ENCODE measurements around the gene CYP4A22. TPM values are rescaled to one million over a fixed set of nuclear protein-coding genes. Genes with fewer than 3 reads are reported as not detected.

CYP4A22 gene
- total and polyA plus RNA-seq, 9 donors, result 0.07 to 0.20 (median 0.14) TPM; not detected in 6

- H3K27ac ChIP-seq (ENCODE audit: low read length), result no peak overlapping the region
- H3K9me3 ChIP-seq (replicated peaks; ENCODE audit: control insufficient read depth, low read depth, low read length), result no peaks in the 10 kb centered on the region
- DNase-seq, result no peak
- 76% methylated on average over 13 of the region's 14 CpGs for WGBS (ENCODE audit: insufficient coverage)
- no peak overlapping the region for H3K4me3 ChIP-seq (ENCODE audit: low read length)
- no peaks in the 10 kb centered on the region for H3K36me3 ChIP-seq (ENCODE audit: control insufficient read depth, insufficient read depth, low read length)
- peaks cover 16% of the 10 kb centered on the region for H3K27me3 ChIP-seq (ENCODE audit: control insufficient read depth, insufficient read depth, low read length)
- H3K4me1 ChIP-seq (ENCODE audit: control insufficient read depth, insufficient read depth, low read length), result peaks cover 13% of the 10 kb centered on the region
These were observed 47.8 kb downstream of the CYP4A22 start for GRCh38 chr1:47184822-47185677.

GRCh38 chr1:47186267-47187185, 49.3 kb downstream of the CYP4A22 start:
- no peak for DNase-seq
- Histone ChIP-seq H3K9me3 (replicated peaks; ENCODE audit: control insufficient read depth, low read depth, low read length) (no peaks in the 10 kb centered on the region), H3K4me1 (ENCODE audit: control insufficient read depth, insufficient read depth, low read length) (peaks cover 20% of the 10 kb centered on the region), H3K27me3 (ENCODE audit: control insufficient read depth, insufficient read depth, low read length) (peaks cover 7% of the 10 kb centered on the region), H3K36me3 (ENCODE audit: control insufficient read depth, insufficient read depth, low read length) (no peaks in the 10 kb centered on the region), H3K27ac (ENCODE audit: low read length) (no peak overlapping the region), H3K4me3 (ENCODE audit: low read length) (no peak overlapping the region)
- WGBS (ENCODE audit: insufficient coverage), result 89% methylated on average over 11 of the region's 13 CpGs

- 71% methylated on average over 9 of the region's 12 CpGs for WGBS (ENCODE audit: insufficient coverage)
These were observed 50.1 kb downstream of the CYP4A22 start for GRCh38 chr1:47187231-47187925.

GRCh38 chr1:47187926-47188250, 50.6 kb downstream of the CYP4A22 start:
- WGBS (ENCODE audit: insufficient coverage), result 82% methylated on average over 2 of the region's 2 CpGs
- Histone ChIP-seq H3K36me3 (ENCODE audit: control insufficient read depth, insufficient read depth, low read length) (no peaks in the 10 kb centered on the region), H3K4me1 (ENCODE audit: control insufficient read depth, insufficient read depth, low read length) (peaks cover 33% of the 10 kb centered on the region), H3K27ac (ENCODE audit: low read length) (no peak overlapping the region), H3K4me3 (ENCODE audit: low read length) (no peak overlapping the region), H3K9me3 (replicated peaks; ENCODE audit: control insufficient read depth, low read depth, low read length) (no peaks in the 10 kb centered on the region), H3K27me3 (ENCODE audit: control insufficient read depth, insufficient read depth, low read length) (peaks cover 4% of the 10 kb centered on the region)
- DNase-seq, result no peak

More at GRCh38 chr1:47187231-47187925, 50.1 kb downstream of the CYP4A22 start:
- no peak overlapping the region for H3K4me3 ChIP-seq (ENCODE audit: low read length)
- H3K27ac ChIP-seq (ENCODE audit: low read length), result no peak overlapping the region
- H3K36me3 ChIP-seq (ENCODE audit: control insufficient read depth, insufficient read depth, low read length), result no peaks in the 10 kb centered on the region
- no peaks in the 10 kb centered on the region for H3K9me3 ChIP-seq (replicated peaks; ENCODE audit: control insufficient read depth, low read depth, low read length)
- peaks cover 7% of the 10 kb centered on the region for H3K27me3 ChIP-seq (ENCODE audit: control insufficient read depth, insufficient read depth, low read length)
- H3K4me1 ChIP-seq (ENCODE audit: control insufficient read depth, insufficient read depth, low read length), result peaks cover 28% of the 10 kb centered on the region
- no peak for DNase-seq

- H3K27ac ChIP-seq (ENCODE audit: low read length), result no peak overlapping the region
- WGBS (ENCODE audit: insufficient coverage), result 84% methylated on average over 6 of the region's 7 CpGs
These were observed 51.8 kb downstream of the CYP4A22 start for GRCh38 chr1:47188791-47189785.

GRCh38 chr1:47189844-47190508, 52.7 kb downstream of the CYP4A22 start, which contains the start of gene PDZK1IP1:
Gene PDZK1IP1, minus strand, starts transcription at chr1:47190036. Its CDS starts 104 bp downstream, at chr1:47189932.
- Histone ChIP-seq H3K36me3 (ENCODE audit: control insufficient read depth, insufficient read depth, low read length) (no peaks in the 10 kb centered on the region), H3K27me3 (ENCODE audit: control insufficient read depth, insufficient read depth, low read length) (peaks cover 1% of the 10 kb centered on the region), H3K4me3 (ENCODE audit: low read length) (no peak within 1 kb of the TSS), H3K27ac (ENCODE audit: low read length) (no peak within 1 kb of the TSS), H3K9me3 (replicated peaks; ENCODE audit: control insufficient read depth, low read depth, low read length) (no peaks in the 10 kb centered on the region), H3K4me1 (ENCODE audit: control insufficient read depth, insufficient read depth, low read length) (peaks cover 38% of the 10 kb centered on the region)
- 57% methylated on average over 14 of the region's 16 CpGs for WGBS (ENCODE audit: insufficient coverage)
- DNase-seq, result peak; percentile 52

More at GRCh38 chr1:47188791-47189785, 51.8 kb downstream of the CYP4A22 start:
- Histone ChIP-seq H3K9me3 (replicated peaks; ENCODE audit: control insufficient read depth, low read depth, low read length) (no peaks in the 10 kb centered on the region), H3K36me3 (ENCODE audit: control insufficient read depth, insufficient read depth, low read length) (no peaks in the 10 kb centered on the region), H3K4me1 (ENCODE audit: control insufficient read depth, insufficient read depth, low read length) (peaks cover 38% of the 10 kb centered on the region), H3K27me3 (ENCODE audit: control insufficient read depth, insufficient read depth, low read length) (peaks cover 4% of the 10 kb centered on the region), H3K4me3 (ENCODE audit: low read length) (no peak overlapping the region)
- DNase-seq, result no peak

- peaks cover 38% of the 10 kb centered on the region for H3K4me1 ChIP-seq (ENCODE audit: control insufficient read depth, insufficient read depth, low read length)
- no peak for DNase-seq
- H3K36me3 ChIP-seq (ENCODE audit: control insufficient read depth, insufficient read depth, low read length), result no peaks in the 10 kb centered on the region
- H3K4me3 ChIP-seq (ENCODE audit: low read length), result no peak overlapping the region
- H3K27ac ChIP-seq (ENCODE audit: low read length), result no peak overlapping the region
- no peaks in the 10 kb centered on the region for H3K9me3 ChIP-seq (replicated peaks; ENCODE audit: control insufficient read depth, low read depth, low read length)
- 52% methylated on average over 4 of the region's 5 CpGs for WGBS (ENCODE audit: insufficient coverage)
- no peaks in the 10 kb centered on the region for H3K27me3 ChIP-seq (ENCODE audit: control insufficient read depth, insufficient read depth, low read length)
These were observed 53.2 kb downstream of the CYP4A22 start for GRCh38 chr1:47190509-47190855.

GRCh38 chr1:47190857-47191256, 53.6 kb downstream of the CYP4A22 start:
- no peak for DNase-seq
- Histone ChIP-seq H3K4me3 (ENCODE audit: low read length) (no peak overlapping the region), H3K4me1 (ENCODE audit: control insufficient read depth, insufficient read depth, low read length) (peaks cover 38% of the 10 kb centered on the region), H3K9me3 (replicated peaks; ENCODE audit: control insufficient read depth, low read depth, low read length) (no peaks in the 10 kb centered on the region), H3K27me3 (ENCODE audit: control insufficient read depth, insufficient read depth, low read length) (no peaks in the 10 kb centered on the region), H3K36me3 (ENCODE audit: control insufficient read depth, insufficient read depth, low read length) (no peaks in the 10 kb centered on the region), H3K27ac (ENCODE audit: low read length) (no peak overlapping the region)
- 91% methylated on average over 5 of the region's 6 CpGs for WGBS (ENCODE audit: insufficient coverage)
